ENCODE data around the gene BRD4. TPM values are rescaled to one million over a fixed set of nuclear protein-coding genes. Genes with fewer than 3 reads are reported as not detected.
A peak's percentile ranks its signal among the peaks of the same experiment; 100 is the strongest.

The BRD4 gene
- total RNA-seq, 1 donor from 2014 or later = 136 TPM

- no peaks in the 10 kb centered on the region for H3K36me3 Mint-ChIP-seq (ENCODE audit: low read depth, unreplicated experiment)
- peaks cover 9% of the 10 kb centered on the region for H3K27me3 Mint-ChIP-seq (ENCODE audit: unreplicated experiment)
- no peak for DNase-seq (ENCODE audit: low spot score)
- H3K4me3 Mint-ChIP-seq (ENCODE audit: unreplicated experiment) = no peak overlapping the region
- no peak overlapping the region for H3K27ac Mint-ChIP-seq (ENCODE audit: unreplicated experiment)
- peaks cover 75% of the 10 kb centered on the region for H3K4me1 Mint-ChIP-seq (ENCODE audit: unreplicated experiment)
- TF ChIP-seq CTCF (IDR thresholded peaks at IDR 0.05; ENCODE audit: unreplicated experiment) = no peak
- H3K9me3 Mint-ChIP-seq (ENCODE audit: unreplicated experiment) = no peaks in the 10 kb centered on the region
These were observed 42.7 kb downstream of the BRD4 start for GRCh38 chr19:15289673-15290072.

- H3K4me1 Mint-ChIP-seq (ENCODE audit: unreplicated experiment) = peaks cover 76% of the 10 kb centered on the region
- H3K9me3 Mint-ChIP-seq (ENCODE audit: unreplicated experiment) = no peaks in the 10 kb centered on the region
- no peak overlapping the region for H3K4me3 Mint-ChIP-seq (ENCODE audit: unreplicated experiment)
These were observed 44.0 kb downstream of the BRD4 start for GRCh38 chr19:15288146-15288963.

GRCh38 chr19:15287496-15287895 lies 44.8 kb downstream of the BRD4 start:
- H3K9me3 Mint-ChIP-seq (ENCODE audit: unreplicated experiment) = no peaks in the 10 kb centered on the region
- DNase-seq (ENCODE audit: low spot score) = no peak
- peaks cover 11% of the 10 kb centered on the region for H3K27me3 Mint-ChIP-seq (ENCODE audit: unreplicated experiment)
- H3K4me1 Mint-ChIP-seq (ENCODE audit: unreplicated experiment) = peaks cover 80% of the 10 kb centered on the region
- H3K27ac Mint-ChIP-seq (ENCODE audit: unreplicated experiment) = peak overlapping the region; percentile 65
- no peaks in the 10 kb centered on the region for H3K36me3 Mint-ChIP-seq (ENCODE audit: low read depth, unreplicated experiment)
- H3K4me3 Mint-ChIP-seq (ENCODE audit: unreplicated experiment) = no peak overlapping the region
- no peak for TF ChIP-seq CTCF (IDR thresholded peaks at IDR 0.05; ENCODE audit: unreplicated experiment)

More at GRCh38 chr19:15288146-15288963, 44.0 kb downstream of the BRD4 start:
- peak overlapping the region; percentile 24 for H3K27ac Mint-ChIP-seq (ENCODE audit: unreplicated experiment)
- no peaks in the 10 kb centered on the region for H3K36me3 Mint-ChIP-seq (ENCODE audit: low read depth, unreplicated experiment)
- DNase-seq (ENCODE audit: low spot score) = no peak
- H3K27me3 Mint-ChIP-seq (ENCODE audit: unreplicated experiment) = peaks cover 11% of the 10 kb centered on the region
- TF ChIP-seq CTCF (IDR thresholded peaks at IDR 0.05; ENCODE audit: unreplicated experiment) = no peak

GRCh38 chr19:15286688-15287365 lies 45.5 kb downstream of the BRD4 start:
- Mint-ChIP-seq H3K4me3 (ENCODE audit: unreplicated experiment) (no peak overlapping the region), H3K9me3 (ENCODE audit: unreplicated experiment) (no peaks in the 10 kb centered on the region), H3K36me3 (ENCODE audit: low read depth, unreplicated experiment) (no peaks in the 10 kb centered on the region), H3K27me3 (ENCODE audit: unreplicated experiment) (peaks cover 11% of the 10 kb centered on the region), H3K27ac (ENCODE audit: unreplicated experiment) (peak overlapping the region; percentile 64), H3K4me1 (ENCODE audit: unreplicated experiment) (peaks cover 81% of the 10 kb centered on the region)
- TF ChIP-seq CTCF (IDR thresholded peaks at IDR 0.05; ENCODE audit: unreplicated experiment) = no peak
- DNase-seq (ENCODE audit: low spot score) = no peak
